ENCODE results near the gene AADACL3.

AADACL3 gene

GRCh38 chr1:12770620-12771019 lies 54.7 kb downstream of the AADACL3 start:
- DNase-seq, result no peak

GRCh38 chr1:12771186-12771585 lies 55.3 kb downstream of the AADACL3 start:
- no peak for DNase-seq

- DNase-seq, result no peak
Observed at GRCh38 chr1:12772520-12772919, 56.6 kb downstream of the AADACL3 start.

- DNase-seq, result no peak
Observed at GRCh38 chr1:12773438-12773837, 57.5 kb downstream of the AADACL3 start, which contains the start of gene PRAMEF12. PRAMEF12 (plus strand) TSS chr1:12773738; CDS start chr1:12774868, 1,130 bp downstream.

- DNase-seq, result no peak
Observed at GRCh38 chr1:12774801-12775345, 59.0 kb downstream of the AADACL3 start.

- no peak for DNase-seq
Observed at GRCh38 chr1:12775443-12775842, 59.5 kb downstream of the AADACL3 start.

- DNase-seq, result no peak
Observed at GRCh38 chr1:12776801-12777557, 61.1 kb downstream of the AADACL3 start.
